ENCODE measurements around the gene RCAN2. TPM values are rescaled to one million over a fixed set of nuclear protein-coding genes. Genes with fewer than 3 reads are reported as not detected.

Gene RCAN2
- total RNA-seq, 2 donors from 2014 or later, result 0.55 to 7.6 TPM

GRCh38 chr6:46472243-46472642, 19.0 kb downstream of the RCAN2 start:
- no peaks in the 10 kb centered on the region for H3K9me3 Mint-ChIP-seq
- no peaks in the 10 kb centered on the region for H3K4me1 Mint-ChIP-seq (ENCODE audit: low read depth in 2 of 2)
- no peaks in the 10 kb centered on the region for H3K36me3 Mint-ChIP-seq
- no peak overlapping the region for H3K4me3 Mint-ChIP-seq
- ATAC-seq (no peak), DNase-seq (ENCODE audit: low spot score) (no peak)
- peaks cover 25 to 48% of the 10 kb centered on the region in 2 donors for H3K27me3 Mint-ChIP-seq
- no peak overlapping the region for H3K27ac Mint-ChIP-seq

GRCh38 chr6:46469021-46469420, 22.2 kb downstream of the RCAN2 start:
- DNase-seq (ENCODE audit: low spot score) (no peak), ATAC-seq (no peak)
- Mint-ChIP-seq H3K27me3 (peaks cover 23 to 43% of the 10 kb centered on the region in 2 donors), H3K4me3 (no peak overlapping the region), H3K4me1 (ENCODE audit: low read depth in 2 of 2) (no peaks in the 10 kb centered on the region), H3K27ac (no peak overlapping the region), H3K36me3 (no peaks in the 10 kb centered on the region), H3K9me3 (no peaks in the 10 kb centered on the region)

GRCh38 chr6:46468403-46469010, 22.7 kb downstream of the RCAN2 start:
- Mint-ChIP-seq H3K4me1 (ENCODE audit: low read depth in 2 of 2) (no peaks in the 10 kb centered on the region), H3K9me3 (no peaks in the 10 kb centered on the region), H3K36me3 (no peaks in the 10 kb centered on the region), H3K27ac (no peak overlapping the region), H3K27me3 (peaks cover 22 to 38% of the 10 kb centered on the region in 2 donors), H3K4me3 (no peak overlapping the region)
- DNase-seq (ENCODE audit: low spot score), result no peak
- no peak for ATAC-seq

GRCh38 chr6:46466570-46466969, 24.7 kb downstream of the RCAN2 start:
- no peak overlapping the region for H3K27ac Mint-ChIP-seq
- H3K27me3 Mint-ChIP-seq, result peaks cover 29 to 44% of the 10 kb centered on the region in 2 donors
- DNase-seq (ENCODE audit: low spot score) (no peak), ATAC-seq (no peak)
- no peaks in the 10 kb centered on the region for H3K9me3 Mint-ChIP-seq
- no peaks in the 10 kb centered on the region for H3K4me1 Mint-ChIP-seq (ENCODE audit: low read depth in 2 of 2)
- H3K36me3 Mint-ChIP-seq, result no peaks in the 10 kb centered on the region
- no peak overlapping the region for H3K4me3 Mint-ChIP-seq

- peaks cover 21 to 34% of the 10 kb centered on the region in 2 donors for H3K27me3 Mint-ChIP-seq
- no peak overlapping the region for H3K27ac Mint-ChIP-seq
- no peaks in the 10 kb centered on the region for H3K36me3 Mint-ChIP-seq
Observed at GRCh38 chr6:46465294-46466165, 25.7 kb downstream of the RCAN2 start.

GRCh38 chr6:46456297-46456696, 35.0 kb downstream of the RCAN2 start:
- Mint-ChIP-seq H3K27me3 (peaks cover 19 to 31% of the 10 kb centered on the region in 2 donors), H3K27ac (no peak overlapping the region), H3K4me3 (no peak overlapping the region), H3K4me1 (ENCODE audit: low read depth in 2 of 2) (no peaks in the 10 kb centered on the region), H3K9me3 (no peaks in the 10 kb centered on the region), H3K36me3 (no peaks in the 10 kb centered on the region)
- ATAC-seq, result no peak
- DNase-seq (ENCODE audit: low spot score), result no peak

More at GRCh38 chr6:46465294-46466165, 25.7 kb downstream of the RCAN2 start:
- no peak overlapping the region for H3K4me3 Mint-ChIP-seq
- ATAC-seq (peak in 1 of 2 donors; percentile 49), DNase-seq (ENCODE audit: low spot score) (no peak)
- no peaks in the 10 kb centered on the region for H3K9me3 Mint-ChIP-seq
- no peaks in the 10 kb centered on the region for H3K4me1 Mint-ChIP-seq (ENCODE audit: low read depth in 2 of 2)

GRCh38 chr6:46454691-46455090, 36.6 kb downstream of the RCAN2 start:
- no peak for ATAC-seq
- H3K4me1 Mint-ChIP-seq (ENCODE audit: low read depth in 2 of 2), result no peaks in the 10 kb centered on the region
- H3K27me3 Mint-ChIP-seq, result peaks cover 23 to 41% of the 10 kb centered on the region in 2 donors
- H3K9me3 Mint-ChIP-seq, result no peaks in the 10 kb centered on the region
- H3K27ac Mint-ChIP-seq, result no peak overlapping the region
- no peak for DNase-seq (ENCODE audit: low spot score)
- H3K4me3 Mint-ChIP-seq, result no peak overlapping the region
- no peaks in the 10 kb centered on the region for H3K36me3 Mint-ChIP-seq

- H3K9me3 Mint-ChIP-seq, result no peaks in the 10 kb centered on the region
- no peak for ATAC-seq
- H3K4me1 Mint-ChIP-seq (ENCODE audit: low read depth in 2 of 2), result no peaks in the 10 kb centered on the region
- H3K27me3 Mint-ChIP-seq, result peaks cover 21 to 37% of the 10 kb centered on the region in 2 donors
- no peak overlapping the region for H3K27ac Mint-ChIP-seq
- no peaks in the 10 kb centered on the region for H3K36me3 Mint-ChIP-seq
- no peak overlapping the region for H3K4me3 Mint-ChIP-seq
- no peak for DNase-seq (ENCODE audit: low spot score)
Observed at GRCh38 chr6:46453741-46454316, 37.4 kb downstream of the RCAN2 start.

- H3K9me3 Mint-ChIP-seq, result no peaks in the 10 kb centered on the region
- H3K36me3 Mint-ChIP-seq, result no peaks in the 10 kb centered on the region
- H3K27me3 Mint-ChIP-seq, result peaks cover 21 to 43% of the 10 kb centered on the region in 2 donors
- no peak overlapping the region for H3K27ac Mint-ChIP-seq
- DNase-seq (ENCODE audit: low spot score) (no peak), ATAC-seq (no peak)
- H3K4me1 Mint-ChIP-seq (ENCODE audit: low read depth in 2 of 2), result no peaks in the 10 kb centered on the region
- no peak overlapping the region for H3K4me3 Mint-ChIP-seq
Observed at GRCh38 chr6:46453216-46453615, 38.0 kb downstream of the RCAN2 start.

- ATAC-seq (no peak), DNase-seq (ENCODE audit: low spot score) (no peak)
- no peaks in the 10 kb centered on the region for H3K9me3 Mint-ChIP-seq
Observed at GRCh38 chr6:46452312-46452917, 38.8 kb downstream of the RCAN2 start.

GRCh38 chr6:46451343-46451742, 39.9 kb downstream of the RCAN2 start:
- DNase-seq (ENCODE audit: low spot score) (no peak), ATAC-seq (no peak)
- H3K4me3 Mint-ChIP-seq, result no peak overlapping the region
- peaks cover 20 to 46% of the 10 kb centered on the region in 2 donors for H3K27me3 Mint-ChIP-seq
- H3K36me3 Mint-ChIP-seq, result no peaks in the 10 kb centered on the region
- no peak overlapping the region for H3K27ac Mint-ChIP-seq
- H3K9me3 Mint-ChIP-seq, result no peaks in the 10 kb centered on the region
- H3K4me1 Mint-ChIP-seq (ENCODE audit: low read depth in 2 of 2), result no peaks in the 10 kb centered on the region

More at GRCh38 chr6:46452312-46452917, 38.8 kb downstream of the RCAN2 start:
- no peak overlapping the region for H3K4me3 Mint-ChIP-seq
- no peak overlapping the region for H3K27ac Mint-ChIP-seq
- no peaks in the 10 kb centered on the region for H3K36me3 Mint-ChIP-seq
- H3K4me1 Mint-ChIP-seq (ENCODE audit: low read depth in 2 of 2), result no peaks in the 10 kb centered on the region
- peaks cover 21 to 44% of the 10 kb centered on the region in 2 donors for H3K27me3 Mint-ChIP-seq

- Mint-ChIP-seq H3K9me3 (peaks cover 6% of the 10 kb centered on the region), H3K27ac (no peak overlapping the region), H3K4me1 (ENCODE audit: low read depth in 2 of 2) (no peaks in the 10 kb centered on the region), H3K4me3 (no peak overlapping the region), H3K36me3 (peaks cover 12% of the 10 kb centered on the region), H3K27me3 (peaks cover 18 to 40% of the 10 kb centered on the region in 2 donors)
- DNase-seq (ENCODE audit: low spot score) (no peak), ATAC-seq (no peak)
Observed at GRCh38 chr6:46444772-46445454, 46.3 kb downstream of the RCAN2 start.

- DNase-seq (ENCODE audit: low spot score), result no peak
- Mint-ChIP-seq H3K9me3 (peaks cover 6% of the 10 kb centered on the region), H3K27ac (no peak overlapping the region), H3K4me1 (ENCODE audit: low read depth in 2 of 2) (no peaks in the 10 kb centered on the region), H3K36me3 (peaks cover 12% of the 10 kb centered on the region), H3K4me3 (no peak overlapping the region), H3K27me3 (peaks cover 18 to 34% of the 10 kb centered on the region in 2 donors)
- ATAC-seq, result no peak
Observed at GRCh38 chr6:46443623-46444022, 47.6 kb downstream of the RCAN2 start.

All from natural killer cell treated with Interleukin-12 subunit alpha and Interleukin-12 subunit beta and Interleukin-15 and Interleukin-18, amount 100 ng/mL, for 72 hours (primary cell).